Measurements from ENCODE around the gene WDFY1.

The WDFY1 gene

DNA sequence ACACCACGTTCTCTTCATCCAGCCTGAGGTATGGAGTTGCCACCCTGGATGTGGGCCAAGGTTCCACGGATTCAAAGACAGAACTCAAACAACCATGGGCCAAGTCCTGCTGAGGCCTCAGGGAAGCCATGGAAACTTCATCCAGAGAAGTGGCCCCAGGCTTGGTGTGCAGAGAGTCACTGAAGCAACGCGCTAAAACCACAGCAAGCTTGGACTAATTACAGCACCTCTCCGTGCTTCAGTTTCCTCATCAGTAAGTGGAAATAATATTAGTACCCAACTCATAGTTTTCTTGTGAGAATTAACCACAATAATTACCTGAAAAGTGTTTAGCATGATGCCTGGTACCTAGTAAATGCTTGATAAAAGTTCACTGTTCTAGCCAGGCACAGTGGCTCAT lies 88.6 kb downstream of the WDFY1 start:
- ChIA-PET CTCF (interaction anchor here (0.5 to 0.7 kb wide), 3 partner anchors 42 to 924 kb away, joined by 3 to 6 read pairs (median 3); no protein-coding TSS in a partner anchor), POLR2A (no interaction called here)
- no peak overlapping the region for H3K27ac ChIP-seq (ENCODE audit: extremely low read depth, low read depth, low read length)

DNA sequence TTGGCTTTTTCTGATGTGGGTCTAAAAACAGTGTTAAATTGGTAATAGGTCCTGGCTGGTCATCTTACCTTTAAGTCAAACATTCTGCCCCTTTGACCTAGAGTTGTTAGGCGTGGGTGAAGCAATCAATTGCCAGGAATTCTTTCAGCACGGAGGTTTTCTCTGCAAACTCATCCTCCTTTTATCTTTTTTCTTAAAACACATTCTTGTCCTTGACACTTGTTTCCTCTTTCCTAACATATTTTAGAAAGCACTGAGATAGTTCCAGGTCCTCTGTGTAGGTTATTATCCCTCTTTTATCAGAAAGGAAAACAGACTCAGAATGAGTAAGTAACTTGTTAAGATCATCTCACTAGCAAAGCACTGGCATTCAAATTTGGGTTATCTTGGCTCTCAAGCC lies 89.1 kb downstream of the WDFY1 start:
- TF ChIP-seq SP7 (tag by site-specific recombination; IDR thresholded peaks at IDR 0.05) = no peak
- Histone ChIP-seq H3K36me3 (ENCODE audit: control insufficient read depth in 2 of 2, insufficient read depth in 1 of 2, low read length in 2 of 2) (no peaks in the 10 kb centered on the region; a peak in 1 of 3 replicates), H3K4me3 (ENCODE audit: low read depth, low read length) (no peak overlapping the region), H3K9me3 (ENCODE audit: control insufficient read depth, insufficient read depth, low read depth, low read length) (no peaks in the 10 kb centered on the region), H3K4me1 (ENCODE audit: control insufficient read depth, insufficient read depth, low read length) (no peaks in the 10 kb centered on the region), H3K27ac (ENCODE audit: extremely low read depth, low read depth, low read length) (no peak overlapping the region)
- ChIA-PET POLR2A (no interaction called here), CTCF (interaction anchor here (0.6 kb wide), 1 partner anchor 45 kb away, joined by 6 read pairs; no protein-coding TSS in a partner anchor)

More for the DNA sequence above, 88.6 kb downstream of the WDFY1 start:
- no peak for TF ChIP-seq ZNF133 (tag by site-specific recombination; IDR thresholded peaks at IDR 0.05)
- no peak for TF ChIP-seq ZNF302 (tag by site-specific recombination; IDR thresholded peaks at IDR 0.05; ENCODE audit: low read depth)
- TF ChIP-seq, protein P1, sequence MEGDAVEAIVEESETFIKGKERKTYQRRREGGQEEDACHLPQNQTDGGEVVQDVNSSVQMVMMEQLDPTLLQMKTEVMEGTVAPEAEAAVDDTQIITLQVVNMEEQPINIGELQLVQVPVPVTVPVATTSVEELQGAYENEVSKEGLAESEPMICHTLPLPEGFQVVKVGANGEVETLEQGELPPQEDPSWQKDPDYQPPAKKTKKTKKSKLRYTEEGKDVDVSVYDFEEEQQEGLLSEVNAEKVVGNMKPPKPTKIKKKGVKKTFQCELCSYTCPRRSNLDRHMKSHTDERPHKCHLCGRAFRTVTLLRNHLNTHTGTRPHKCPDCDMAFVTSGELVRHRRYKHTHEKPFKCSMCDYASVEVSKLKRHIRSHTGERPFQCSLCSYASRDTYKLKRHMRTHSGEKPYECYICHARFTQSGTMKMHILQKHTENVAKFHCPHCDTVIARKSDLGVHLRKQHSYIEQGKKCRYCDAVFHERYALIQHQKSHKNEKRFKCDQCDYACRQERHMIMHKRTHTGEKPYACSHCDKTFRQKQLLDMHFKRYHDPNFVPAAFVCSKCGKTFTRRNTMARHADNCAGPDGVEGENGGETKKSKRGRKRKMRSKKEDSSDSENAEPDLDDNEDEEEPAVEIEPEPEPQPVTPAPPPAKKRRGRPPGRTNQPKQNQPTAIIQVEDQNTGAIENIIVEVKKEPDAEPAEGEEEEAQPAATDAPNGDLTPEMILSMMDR (tag by site-specific recombination; IDR thresholded peaks at IDR 0.05) = no peak
- no peak for TF ChIP-seq BCL11B (tag by site-specific recombination; IDR thresholded peaks at IDR 0.05; ENCODE audit: low read depth)
- no peak for TF ChIP-seq ZNF292 (tag by site-specific recombination; IDR thresholded peaks at IDR 0.05; ENCODE audit: borderline replicate concordance, low read depth)
- no peak for TF ChIP-seq ZNF16 (tag by site-specific recombination; IDR thresholded peaks at IDR 0.05; ENCODE audit: low read depth)
- Histone ChIP-seq H3K36me3 (ENCODE audit: control insufficient read depth in 2 of 2, insufficient read depth in 1 of 2, low read length in 2 of 2) (no peaks in the 10 kb centered on the region; a peak in 1 of 3 replicates), H3K4me1 (ENCODE audit: control insufficient read depth, insufficient read depth, low read length) (no peaks in the 10 kb centered on the region), H3K9me3 (ENCODE audit: control insufficient read depth, insufficient read depth, low read depth, low read length) (no peaks in the 10 kb centered on the region), H3K4me3 (ENCODE audit: low read depth, low read length) (no peak overlapping the region)

DNA sequence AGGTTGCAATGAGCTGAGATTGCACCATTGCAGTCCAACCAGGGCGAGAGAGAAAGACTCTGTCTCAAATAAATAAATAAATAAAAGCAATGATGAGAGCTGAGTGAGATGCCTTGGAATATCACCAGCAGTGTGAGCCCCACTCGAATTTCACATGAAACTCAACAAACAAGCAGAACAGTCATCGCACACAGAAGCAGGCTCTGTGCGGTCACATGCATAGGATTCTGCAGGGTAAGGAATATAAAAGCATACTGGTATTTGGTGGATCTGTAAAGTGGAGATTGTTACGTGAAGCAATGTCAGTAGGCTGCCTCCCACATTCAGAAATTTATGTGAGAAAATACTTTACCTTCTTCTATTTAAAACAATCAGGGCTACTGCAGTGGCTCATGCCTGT lies 89.7 kb downstream of the WDFY1 start:
- ChIA-PET POLR2A (no interaction called here), CTCF (interaction anchor here (0.6 kb wide), 2 partner anchors 14 to 60 kb away, joined by 3 to 4 read pairs; no protein-coding TSS in a partner anchor)
- H3K4me1 ChIP-seq (ENCODE audit: control insufficient read depth, insufficient read depth, low read length) = no peaks in the 10 kb centered on the region
- no peak overlapping the region for H3K27ac ChIP-seq (ENCODE audit: extremely low read depth, low read depth, low read length)
- no peak overlapping the region for H3K4me3 ChIP-seq (ENCODE audit: low read depth, low read length)
- TF ChIP-seq, protein P2, sequence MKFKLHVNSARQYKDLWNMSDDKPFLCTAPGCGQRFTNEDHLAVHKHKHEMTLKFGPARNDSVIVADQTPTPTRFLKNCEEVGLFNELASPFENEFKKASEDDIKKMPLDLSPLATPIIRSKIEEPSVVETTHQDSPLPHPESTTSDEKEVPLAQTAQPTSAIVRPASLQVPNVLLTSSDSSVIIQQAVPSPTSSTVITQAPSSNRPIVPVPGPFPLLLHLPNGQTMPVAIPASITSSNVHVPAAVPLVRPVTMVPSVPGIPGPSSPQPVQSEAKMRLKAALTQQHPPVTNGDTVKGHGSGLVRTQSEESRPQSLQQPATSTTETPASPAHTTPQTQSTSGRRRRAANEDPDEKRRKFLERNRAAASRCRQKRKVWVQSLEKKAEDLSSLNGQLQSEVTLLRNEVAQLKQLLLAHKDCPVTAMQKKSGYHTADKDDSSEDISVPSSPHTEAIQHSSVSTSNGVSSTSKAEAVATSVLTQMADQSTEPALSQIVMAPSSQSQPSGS (tag by site-specific recombination; IDR thresholded peaks at IDR 0.05; ENCODE audit: low read depth) = no peak
- TF ChIP-seq ZNF600 (tag by site-specific recombination; IDR thresholded peaks at IDR 0.05) = peak; percentile 60; the same call in 1 of the 2 replicates
- H3K9me3 ChIP-seq (ENCODE audit: control insufficient read depth, insufficient read depth, low read depth, low read length) = no peaks in the 10 kb centered on the region
- H3K36me3 ChIP-seq (ENCODE audit: control insufficient read depth in 2 of 2, insufficient read depth in 1 of 2, low read length in 2 of 2) = no peaks in the 10 kb centered on the region; a peak in 1 of 3 replicates

DNA sequence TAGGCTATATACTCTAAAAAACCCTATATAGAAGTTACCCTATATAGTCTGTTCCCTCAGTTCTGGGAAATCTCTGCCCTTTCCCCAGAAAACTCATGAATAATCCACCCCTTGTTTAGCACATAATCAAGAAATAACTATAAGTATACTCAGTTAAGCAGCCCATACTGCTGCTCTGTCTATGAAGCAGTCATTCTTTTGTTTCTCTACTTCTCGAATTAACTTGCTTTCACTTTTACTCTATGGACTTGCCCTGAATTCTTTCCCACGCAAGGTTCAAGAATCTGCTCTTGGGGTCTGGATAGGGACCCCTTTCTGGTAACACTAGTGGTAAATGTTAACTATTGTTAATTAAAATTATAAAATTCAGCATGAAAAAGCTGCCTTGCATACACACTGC lies 90.4 kb downstream of the WDFY1 start:
- no peaks in the 10 kb centered on the region; a peak in 1 of 3 replicates for H3K36me3 ChIP-seq (ENCODE audit: control insufficient read depth in 2 of 2, insufficient read depth in 1 of 2, low read length in 2 of 2)
- H3K4me1 ChIP-seq (ENCODE audit: control insufficient read depth, insufficient read depth, low read length) = no peaks in the 10 kb centered on the region
- no peak overlapping the region for H3K4me3 ChIP-seq (ENCODE audit: low read depth, low read length)
- ChIA-PET CTCF (interaction anchor here (0.6 kb wide), 2 partner anchors 13 to 59 kb away, joined by 3 to 4 read pairs; no protein-coding TSS in a partner anchor), POLR2A (no interaction called here)
- H3K27ac ChIP-seq (ENCODE audit: extremely low read depth, low read depth, low read length) = no peak overlapping the region
- no peaks in the 10 kb centered on the region for H3K9me3 ChIP-seq (ENCODE audit: control insufficient read depth, insufficient read depth, low read depth, low read length)
- TF ChIP-seq, protein P3, sequence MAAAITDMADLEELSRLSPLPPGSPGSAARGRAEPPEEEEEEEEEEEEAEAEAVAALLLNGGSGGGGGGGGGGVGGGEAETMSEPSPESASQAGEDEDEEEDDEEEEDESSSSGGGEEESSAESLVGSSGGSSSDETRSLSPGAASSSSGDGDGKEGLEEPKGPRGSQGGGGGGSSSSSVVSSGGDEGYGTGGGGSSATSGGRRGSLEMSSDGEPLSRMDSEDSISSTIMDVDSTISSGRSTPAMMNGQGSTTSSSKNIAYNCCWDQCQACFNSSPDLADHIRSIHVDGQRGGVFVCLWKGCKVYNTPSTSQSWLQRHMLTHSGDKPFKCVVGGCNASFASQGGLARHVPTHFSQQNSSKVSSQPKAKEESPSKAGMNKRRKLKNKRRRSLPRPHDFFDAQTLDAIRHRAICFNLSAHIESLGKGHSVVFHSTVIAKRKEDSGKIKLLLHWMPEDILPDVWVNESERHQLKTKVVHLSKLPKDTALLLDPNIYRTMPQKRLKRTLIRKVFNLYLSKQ (tag by site-specific recombination; IDR thresholded peaks at IDR 0.05; ENCODE audit: borderline replicate concordance) = no peak
- TF ChIP-seq ZNF707 (tag by site-specific recombination; IDR thresholded peaks at IDR 0.05) (no peak), ZNF157 (tag by site-specific recombination; IDR thresholded peaks at IDR 0.05) (no peak), ZNF184 (tag by site-specific recombination; IDR thresholded peaks at IDR 0.05) (no peak), GLIS1 (tag by site-specific recombination; IDR thresholded peaks at IDR 0.05) (no peak), ZNF23 (tag by site-specific recombination; IDR thresholded peaks at IDR 0.05; ENCODE audit: borderline replicate concordance) (no peak), ZNF48 (tag by site-specific recombination; IDR thresholded peaks at IDR 0.05) (no peak), HOXA7 (CRISPR knock-in tag; IDR thresholded peaks at IDR 0.05; ENCODE audit: borderline replicate concordance) (no peak)
- TF ChIP-seq, protein P4, sequence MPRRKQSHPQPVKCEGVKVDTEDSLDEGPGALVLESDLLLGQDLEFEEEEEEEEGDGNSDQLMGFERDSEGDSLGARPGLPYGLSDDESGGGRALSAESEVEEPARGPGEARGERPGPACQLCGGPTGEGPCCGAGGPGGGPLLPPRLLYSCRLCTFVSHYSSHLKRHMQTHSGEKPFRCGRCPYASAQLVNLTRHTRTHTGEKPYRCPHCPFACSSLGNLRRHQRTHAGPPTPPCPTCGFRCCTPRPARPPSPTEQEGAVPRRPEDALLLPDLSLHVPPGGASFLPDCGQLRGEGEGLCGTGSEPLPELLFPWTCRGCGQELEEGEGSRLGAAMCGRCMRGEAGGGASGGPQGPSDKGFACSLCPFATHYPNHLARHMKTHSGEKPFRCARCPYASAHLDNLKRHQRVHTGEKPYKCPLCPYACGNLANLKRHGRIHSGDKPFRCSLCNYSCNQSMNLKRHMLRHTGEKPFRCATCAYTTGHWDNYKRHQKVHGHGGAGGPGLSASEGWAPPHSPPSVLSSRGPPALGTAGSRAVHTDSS (tag by site-specific recombination; IDR thresholded peaks at IDR 0.05) = no peak
- TF ChIP-seq, protein P5, sequence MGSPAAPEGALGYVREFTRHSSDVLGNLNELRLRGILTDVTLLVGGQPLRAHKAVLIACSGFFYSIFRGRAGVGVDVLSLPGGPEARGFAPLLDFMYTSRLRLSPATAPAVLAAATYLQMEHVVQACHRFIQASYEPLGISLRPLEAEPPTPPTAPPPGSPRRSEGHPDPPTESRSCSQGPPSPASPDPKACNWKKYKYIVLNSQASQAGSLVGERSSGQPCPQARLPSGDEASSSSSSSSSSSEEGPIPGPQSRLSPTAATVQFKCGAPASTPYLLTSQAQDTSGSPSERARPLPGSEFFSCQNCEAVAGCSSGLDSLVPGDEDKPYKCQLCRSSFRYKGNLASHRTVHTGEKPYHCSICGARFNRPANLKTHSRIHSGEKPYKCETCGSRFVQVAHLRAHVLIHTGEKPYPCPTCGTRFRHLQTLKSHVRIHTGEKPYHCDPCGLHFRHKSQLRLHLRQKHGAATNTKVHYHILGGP (tag by site-specific recombination; IDR thresholded peaks at IDR 0.05) = no peak
